ENCODE measurements around the gene CERS5. TPM values are rescaled to one million over a fixed set of nuclear protein-coding genes. Genes with fewer than 3 reads are reported as not detected.

CERS5 gene
- polyA plus RNA-seq, 1 experiment, result 83.3 TPM

DNA sequence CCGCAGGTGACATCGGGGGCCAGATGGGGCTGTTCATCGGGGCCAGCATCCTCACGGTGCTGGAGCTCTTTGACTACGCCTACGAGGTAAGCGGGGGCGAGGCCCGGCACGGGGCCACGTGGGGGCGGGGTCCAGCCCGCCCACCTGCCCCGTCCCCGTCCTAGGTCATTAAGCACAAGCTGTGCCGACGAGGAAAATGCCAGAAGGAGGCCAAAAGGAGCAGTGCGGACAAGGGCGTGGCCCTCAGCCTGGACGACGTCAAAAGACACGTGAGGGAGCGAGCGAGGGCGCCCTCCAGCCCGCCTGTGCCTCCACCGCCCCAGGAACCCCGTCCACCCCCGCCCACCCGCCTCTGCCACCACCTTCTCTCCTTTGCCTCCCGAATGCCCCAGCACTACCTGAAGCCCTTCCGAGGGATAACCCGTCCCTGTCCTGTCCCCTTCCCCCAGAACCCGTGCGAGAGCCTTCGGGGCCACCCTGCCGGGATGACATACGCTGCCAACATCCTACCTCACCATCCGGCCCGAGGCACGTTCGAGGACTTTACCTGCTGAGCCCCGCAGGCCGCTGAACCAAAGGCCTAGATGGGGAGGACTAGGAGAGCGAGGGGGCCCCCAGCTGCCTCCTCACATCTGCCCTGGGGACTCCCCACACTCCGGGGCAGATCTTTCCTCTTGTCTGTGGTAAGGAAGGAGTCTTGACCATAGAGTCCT, 85.9 kb downstream of the CERS5 start:
- no peak for DNase-seq (ENCODE audit: low read depth, low spot score)
- CTCF ChIA-PET, result interaction anchor here (2.5 kb wide), 1 partner anchor 11 kb away, joined by 8 read pairs; no protein-coding TSS in a partner anchor
- Histone ChIP-seq H3K27ac (ENCODE audit: low read depth, low read length) (no peak overlapping the region), H3K9me3 (ENCODE audit: control insufficient read depth, insufficient read depth, low read length) (no peaks in the 10 kb centered on the region), H3K27me3 (ENCODE audit: control insufficient read depth, insufficient read depth, low read length) (no peaks in the 10 kb centered on the region), H3K4me3 (ENCODE audit: low read depth, low read length) (no peak overlapping the region)
- POLR2A ChIA-PET, result no interaction called here
- TF ChIP-seq, protein P1, sequence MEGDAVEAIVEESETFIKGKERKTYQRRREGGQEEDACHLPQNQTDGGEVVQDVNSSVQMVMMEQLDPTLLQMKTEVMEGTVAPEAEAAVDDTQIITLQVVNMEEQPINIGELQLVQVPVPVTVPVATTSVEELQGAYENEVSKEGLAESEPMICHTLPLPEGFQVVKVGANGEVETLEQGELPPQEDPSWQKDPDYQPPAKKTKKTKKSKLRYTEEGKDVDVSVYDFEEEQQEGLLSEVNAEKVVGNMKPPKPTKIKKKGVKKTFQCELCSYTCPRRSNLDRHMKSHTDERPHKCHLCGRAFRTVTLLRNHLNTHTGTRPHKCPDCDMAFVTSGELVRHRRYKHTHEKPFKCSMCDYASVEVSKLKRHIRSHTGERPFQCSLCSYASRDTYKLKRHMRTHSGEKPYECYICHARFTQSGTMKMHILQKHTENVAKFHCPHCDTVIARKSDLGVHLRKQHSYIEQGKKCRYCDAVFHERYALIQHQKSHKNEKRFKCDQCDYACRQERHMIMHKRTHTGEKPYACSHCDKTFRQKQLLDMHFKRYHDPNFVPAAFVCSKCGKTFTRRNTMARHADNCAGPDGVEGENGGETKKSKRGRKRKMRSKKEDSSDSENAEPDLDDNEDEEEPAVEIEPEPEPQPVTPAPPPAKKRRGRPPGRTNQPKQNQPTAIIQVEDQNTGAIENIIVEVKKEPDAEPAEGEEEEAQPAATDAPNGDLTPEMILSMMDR (IDR thresholded peaks at IDR 0.05; ENCODE audit: low read depth, low read length), result no peak

DNA sequence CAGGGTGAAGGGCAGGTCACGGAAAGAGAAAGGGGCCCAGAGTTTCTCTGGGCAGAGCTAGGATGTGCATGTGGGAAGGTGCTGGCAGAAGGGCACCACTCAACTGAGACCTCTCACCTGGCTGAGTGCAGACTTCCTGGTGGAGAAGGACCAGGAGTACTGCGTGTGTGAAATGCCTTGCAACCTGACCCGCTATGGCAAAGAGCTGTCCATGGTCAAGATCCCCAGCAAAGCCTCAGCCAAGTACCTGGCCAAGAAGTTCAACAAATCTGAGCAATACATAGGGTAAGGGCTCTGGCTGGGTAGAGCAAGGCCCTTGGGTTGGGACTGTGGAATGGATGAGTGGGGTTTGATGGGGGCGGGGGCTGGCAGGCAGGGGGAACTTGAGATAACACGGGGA, 87.4 kb downstream of the CERS5 start:
- no peaks in the 10 kb centered on the region for H3K27me3 ChIP-seq (ENCODE audit: control insufficient read depth, insufficient read depth, low read length)
- TF ChIP-seq, protein P1 (IDR thresholded peaks at IDR 0.05; ENCODE audit: low read depth, low read length), result no peak
- H3K9me3 ChIP-seq (ENCODE audit: control insufficient read depth, insufficient read depth, low read length), result no peaks in the 10 kb centered on the region
- POLR2A ChIA-PET, result no interaction called here
- DNase-seq (ENCODE audit: low read depth, low spot score), result no peak
- no peak overlapping the region for H3K4me3 ChIP-seq (ENCODE audit: low read depth, low read length)
- no peak overlapping the region for H3K27ac ChIP-seq (ENCODE audit: low read depth, low read length)
- CTCF ChIA-PET, result interaction anchor here (0.6 to 2.5 kb wide), 2 partner anchors 9 to 100 kb away, joined by 4 to 8 read pairs; no protein-coding TSS in a partner anchor

Other genes with a start within 250 kb of the CERS5 start
- not detected in 2 replicates for gene AQP2, start 216.6 kb downstream of the CERS5 start, polyA plus RNA-seq (2011; rRNA removed)
- gene AQP5, start 205.5 kb downstream of the CERS5 start, polyA plus RNA-seq (2011; rRNA removed), result not detected in 2 replicates
- not detected in 2 replicates for gene AQP6, start 194.4 kb downstream of the CERS5 start, polyA plus RNA-seq (2011; rRNA removed)
- 25.6 and 26.2 TPM in 2 replicates for gene RACGAP1, start 141.9 kb downstream of the CERS5 start, polyA plus RNA-seq (2011; rRNA removed)
- gene ASIC1, start 109.8 kb downstream of the CERS5 start, polyA plus RNA-seq (2011; rRNA removed), result 9.9 and 10.2 TPM in 2 replicates
- gene SMARCD1, start 82.0 kb downstream of the CERS5 start, polyA plus RNA-seq (2011; rRNA removed), result 57.2 and 65.1 TPM in 2 replicates
- gene GPD1, start 63.4 kb downstream of the CERS5 start, polyA plus RNA-seq (2011; rRNA removed), result 0.04 and 0.05 TPM in 2 replicates
- gene COX14, start 55.1 kb downstream of the CERS5 start, polyA plus RNA-seq (2011; rRNA removed), result 77.0 and 90.6 TPM in 2 replicates
- gene LIMA1, start 116.2 kb upstream of the CERS5 start, polyA plus RNA-seq (2011; rRNA removed), result 177 and 218 TPM in 2 replicates
- not detected in 2 replicates for gene FAM186A, start 229.2 kb upstream of the CERS5 start, polyA plus RNA-seq (2011; rRNA removed)
- 19.6 and 25.5 TPM in 2 replicates for gene LARP4, start 233.5 kb upstream of the CERS5 start, polyA plus RNA-seq (2011; rRNA removed)

All from AG04450 (cell line).